Tibial nerve (tissue), 4 donors: ENCODE data around the gene NBPF4. TPM values are rescaled to one million over a fixed set of nuclear protein-coding genes. Genes with fewer than 3 reads are reported as not detected.
A peak's percentile ranks its signal among the peaks of the same experiment; 100 is the strongest.
"Not testable (repeated sequence)": the region's sequence is repeated elsewhere in the genome, so short reads cannot be mapped to it uniquely, and the experiment has no call there.

Experiments
- DNase-seq, 2 donors: peaks; one replicate each; pipeline ENCODE4 v3.0.0-alpha.2; 2019; ENCODE audit warnings: low spot score in 2 of 2
- H3K27ac ChIP-seq, 4 donors: fragments of 200-600 bp; sonication (generic) in 3 of 4; one replicate each; pipeline ENCODE4 v1.5.1; 2017 to 2019; ENCODE audit warnings: mild to moderate bottlenecking in 1 of 4
- H3K27me3 ChIP-seq, 2 donors: fragments of 200-600 bp; sonication (generic) in 1 of 2; one replicate each; pipeline versions ENCODE4 v1.5.1 to v1.6.0; 2017 to 2019
- H3K36me3 ChIP-seq, 3 donors: fragments of 200-600 bp; sonication (generic); one replicate each; pipeline ENCODE4 v1.5.1; 2018 to 2019
- H3K4me1 ChIP-seq, 4 donors: fragments of 200-600 bp; sonication (generic) in 3 of 4; one replicate each; pipeline ENCODE4 v1.5.1; 2017 to 2019
- H3K4me3 ChIP-seq, 4 donors: fragments of 200-600 bp; sonication (generic) in 3 of 4; one replicate each; pipeline ENCODE4 v1.5.1; 2017 to 2019; ENCODE audit warnings: mild to moderate bottlenecking in 1 of 4, moderate library complexity in 1 of 4
- H3K9me3 ChIP-seq, 4 donors: fragments of 200-600 bp; sonication (generic) in 3 of 4; one replicate each; pipeline ENCODE4 v1.5.1; 2017 to 2019
- EP300 ChIP-seq, 2 donors: sonication (generic); formaldehyde crosslinking; IDR thresholded peaks; one replicate each; pipeline ENCODE4 v1.6.1; 2017; ENCODE audit warnings: antibody characterized with exemption in 2 of 2, mild to moderate bottlenecking in 1 of 2
- POLR2A ChIP-seq, 2 donors: fragments of 450-650 bp; IDR thresholded peaks; one replicate each; pipeline ENCODE4 v1.6.1; 2017; ENCODE audit warnings: antibody characterized with exemption in 2 of 2, mild to moderate bottlenecking in 2 of 2, moderate library complexity in 2 of 2
- WGBS, 2 donors: methylation state at CpG; one replicate each; pipeline ENCODE4 v1.1.5; 2018; 5-methylcytosine and 5-hydroxymethylcytosine counted together
- total RNA-seq, 4 donors: library from RNA; depleted of rRNA; stranded (reverse); fragments of >200 nt; gene quantifications; one replicate each; pipeline ENCODE4 v1.1.0, GENCODE V29; 2016
- TF ChIP-seq, protein P1 (sequence below), 5 experiments: fragments of 200-600 bp in 3 of 5; fragments of 450-650 bp in 2 of 5; sonication (generic) in 3 of 5; IDR thresholded peaks; one replicate each; pipeline ENCODE4 v1.5.1; 2016 to 2019; ENCODE audit warnings: antibody characterized with exemption in 5 of 5, mild to moderate bottlenecking in 3 of 5, moderate library complexity in 2 of 5

NBPF4 gene
- total RNA-seq, 4 donors from 2014 or later = 0.42 TPM; not detected in 3

DNA sequence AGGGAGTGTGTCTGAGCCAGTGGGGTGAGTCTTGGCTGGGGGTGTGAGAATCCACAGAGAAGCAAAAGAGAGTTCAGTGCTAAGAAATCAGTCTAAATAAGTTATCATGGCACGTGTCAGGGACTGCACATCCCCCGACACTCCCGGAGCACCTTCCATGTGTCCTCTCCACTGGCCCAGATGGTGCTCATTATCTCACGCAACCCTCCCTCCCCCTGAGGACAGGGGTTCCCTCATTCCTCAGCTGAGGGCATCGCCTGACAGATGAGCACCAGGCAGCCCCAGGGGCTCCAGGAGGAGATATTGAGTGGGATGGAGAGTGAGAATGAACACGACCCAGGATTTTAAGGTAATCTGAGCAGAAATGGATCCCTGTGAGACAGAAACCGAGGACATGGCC, 16.1 kb downstream of the NBPF4 start:
- not testable (repeated sequence) for H3K9me3 ChIP-seq, H3K36me3 ChIP-seq, H3K27me3 ChIP-seq, H3K27ac ChIP-seq, H3K4me3 ChIP-seq, H3K4me1 ChIP-seq, DNase-seq
- WGBS, 2 donors = no CpG with 5 or more reads among the region's 7 CpGs

DNA sequence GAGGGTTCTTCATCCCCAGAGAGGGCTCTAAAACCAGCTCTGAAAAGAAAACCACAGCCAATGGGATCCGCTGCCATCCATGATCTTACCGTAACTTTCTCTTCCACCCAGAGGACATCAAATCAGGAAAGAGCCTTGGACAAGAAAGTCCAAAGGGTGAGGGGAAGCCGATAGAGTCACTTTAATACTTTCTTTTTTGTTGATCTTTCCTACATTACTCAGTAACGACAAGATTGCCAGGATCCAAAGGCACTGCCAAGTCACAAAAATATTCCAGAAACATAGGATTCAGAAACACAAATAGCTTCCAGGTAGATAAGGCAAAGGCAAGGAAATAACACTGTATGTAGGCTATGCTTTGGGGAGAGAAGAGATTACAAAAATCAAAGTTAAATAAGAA, 17.0 kb downstream of the NBPF4 start:
- 71% methylated on average over 1 of the region's 4 CpGs; no CpG with 5 or more reads in 1 of the 2 donors for WGBS, 2 donors
- not testable (repeated sequence) for DNase-seq, H3K9me3 ChIP-seq, H3K36me3 ChIP-seq, H3K4me3 ChIP-seq, H3K4me1 ChIP-seq, H3K27me3 ChIP-seq, H3K27ac ChIP-seq

DNA sequence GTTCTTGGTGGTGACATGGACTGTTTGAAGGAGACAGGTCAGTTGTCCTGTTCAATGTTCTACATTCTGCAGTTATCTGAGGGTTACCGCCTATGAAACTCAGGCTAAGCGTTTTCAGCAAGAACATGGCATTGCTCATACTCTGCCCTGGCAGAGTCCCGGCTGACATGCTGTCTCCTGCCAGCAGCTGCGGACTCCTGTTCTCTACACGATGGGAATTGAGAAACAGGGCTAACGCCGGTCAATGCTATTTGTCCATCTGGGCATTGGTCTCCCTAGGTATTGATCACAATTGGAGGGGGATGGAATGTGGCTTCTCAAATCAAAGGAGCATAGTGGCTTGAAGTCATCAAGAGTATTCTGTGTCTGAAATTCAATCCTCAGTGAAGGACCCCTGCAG, 20.6 kb downstream of the NBPF4 start:
- not testable (repeated sequence) for H3K4me3 ChIP-seq, H3K27ac ChIP-seq
- 84 to 96% methylated on average over 7 of the region's 7 CpGs for WGBS, 2 donors

DNA sequence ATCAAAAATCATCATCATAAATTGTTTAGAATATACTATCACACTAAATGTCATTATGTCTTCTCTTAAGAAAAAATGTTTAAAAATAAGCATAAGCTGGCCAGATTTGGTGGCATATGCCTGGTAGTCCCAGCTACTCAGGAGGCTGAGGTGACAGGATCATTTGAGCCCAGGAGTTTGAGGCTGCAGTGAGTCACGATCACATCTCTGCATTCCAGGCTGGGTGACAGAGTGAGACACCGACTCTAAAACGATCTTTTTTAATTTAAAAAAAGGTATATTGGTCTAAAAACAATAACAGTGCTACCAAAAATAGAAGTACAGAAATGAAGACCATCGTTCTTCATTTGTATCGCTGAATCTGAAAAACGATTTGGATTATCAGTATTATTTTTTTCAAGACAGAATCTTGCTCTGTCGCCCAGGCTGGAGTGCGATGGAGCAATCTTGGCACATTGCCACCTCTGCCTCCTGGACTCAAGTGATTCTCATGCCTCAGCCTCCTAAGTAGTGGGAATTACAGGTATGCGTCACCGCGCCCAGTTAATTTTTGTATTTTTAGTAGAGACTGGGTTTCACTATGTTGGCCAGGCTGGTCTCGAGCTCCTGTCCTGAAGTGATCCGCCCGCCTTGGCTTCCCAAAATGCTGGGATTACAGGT, 26.2 kb downstream of the NBPF4 start:
- H3K27ac ChIP-seq, H3K9me3 ChIP-seq, H3K4me1 ChIP-seq, H3K4me3 ChIP-seq, H3K36me3 ChIP-seq, H3K27me3 ChIP-seq, DNase-seq: not testable (repeated sequence)
- 91 to 94% methylated on average over 14 of the region's 14 CpGs for WGBS, 2 donors

More for the DNA sequence above, 20.6 kb downstream of the NBPF4 start:
- H3K4me1 ChIP-seq, H3K9me3 ChIP-seq, H3K27me3 ChIP-seq, H3K36me3 ChIP-seq, DNase-seq: not testable (repeated sequence)

DNA sequence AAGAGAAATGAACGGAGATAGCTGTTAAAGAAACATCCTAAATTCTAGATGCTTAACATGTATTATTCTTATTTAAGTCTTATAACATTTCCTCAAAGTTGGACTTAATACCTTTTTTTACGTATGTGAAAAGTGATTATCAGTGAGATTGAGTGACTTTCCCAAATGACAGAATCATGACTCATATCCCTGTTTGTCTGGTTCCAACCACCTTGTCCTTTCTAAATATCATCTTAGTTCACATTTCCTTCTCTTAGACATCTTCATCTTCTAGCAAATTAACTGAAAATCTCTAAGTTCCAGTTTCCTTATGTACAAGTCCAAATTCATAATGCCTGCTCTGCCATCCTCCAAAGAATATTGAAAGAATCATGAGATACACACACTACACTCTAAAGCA, 26.9 kb downstream of the NBPF4 start:
- not testable (repeated sequence) for H3K9me3 ChIP-seq, H3K36me3 ChIP-seq, DNase-seq, H3K27ac ChIP-seq, H3K27me3 ChIP-seq, H3K4me3 ChIP-seq, H3K4me1 ChIP-seq
- 68 to 77% methylated on average over 2 of the region's 2 CpGs for WGBS, 2 donors

DNA sequence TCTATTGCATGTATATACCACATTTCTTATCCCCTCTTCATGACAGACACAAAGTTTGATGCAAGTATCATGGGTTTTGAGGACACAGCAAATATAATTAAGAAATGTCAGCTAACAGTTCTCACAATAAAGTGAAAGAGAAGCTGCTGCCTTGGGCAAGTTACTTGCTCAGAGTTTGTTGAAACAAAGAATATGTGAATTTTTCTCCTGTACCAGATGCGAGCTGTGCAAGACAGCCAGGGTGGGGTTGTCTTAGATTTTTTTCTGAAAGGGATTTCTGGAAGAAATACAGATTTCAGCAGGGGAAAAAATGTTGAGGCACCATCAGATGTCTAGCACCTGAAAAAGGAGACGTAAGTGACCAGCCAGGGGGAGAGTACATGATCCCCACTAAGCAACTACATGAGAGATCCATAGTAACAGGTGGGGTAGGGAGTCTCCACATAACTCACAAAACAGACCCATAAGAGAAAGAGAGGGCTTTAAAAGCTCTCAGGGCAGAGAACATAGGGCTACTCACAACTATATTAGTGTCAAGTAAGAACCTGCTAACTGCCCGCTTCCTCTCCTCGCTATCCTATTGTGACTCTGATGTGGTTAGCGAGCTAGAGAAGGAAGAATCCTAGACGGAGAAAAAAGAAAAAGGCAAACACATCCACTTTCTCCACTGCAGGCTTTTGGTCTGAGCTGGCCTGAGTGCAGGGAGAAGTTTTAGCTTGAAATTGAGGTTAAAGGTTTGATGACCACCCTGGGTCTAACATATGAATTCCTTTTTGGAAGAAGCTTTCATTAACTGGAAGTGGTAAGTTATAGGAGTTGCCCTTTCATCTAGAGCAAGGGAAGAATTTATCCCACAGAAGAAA, 27.6 kb downstream of the NBPF4 start:
- WGBS, 2 donors = 75 to 85% methylated on average over 6 of the region's 6 CpGs
- not testable (repeated sequence) for H3K4me3 ChIP-seq, H3K4me1 ChIP-seq, H3K27me3 ChIP-seq, H3K36me3 ChIP-seq, H3K9me3 ChIP-seq, DNase-seq, H3K27ac ChIP-seq

DNA sequence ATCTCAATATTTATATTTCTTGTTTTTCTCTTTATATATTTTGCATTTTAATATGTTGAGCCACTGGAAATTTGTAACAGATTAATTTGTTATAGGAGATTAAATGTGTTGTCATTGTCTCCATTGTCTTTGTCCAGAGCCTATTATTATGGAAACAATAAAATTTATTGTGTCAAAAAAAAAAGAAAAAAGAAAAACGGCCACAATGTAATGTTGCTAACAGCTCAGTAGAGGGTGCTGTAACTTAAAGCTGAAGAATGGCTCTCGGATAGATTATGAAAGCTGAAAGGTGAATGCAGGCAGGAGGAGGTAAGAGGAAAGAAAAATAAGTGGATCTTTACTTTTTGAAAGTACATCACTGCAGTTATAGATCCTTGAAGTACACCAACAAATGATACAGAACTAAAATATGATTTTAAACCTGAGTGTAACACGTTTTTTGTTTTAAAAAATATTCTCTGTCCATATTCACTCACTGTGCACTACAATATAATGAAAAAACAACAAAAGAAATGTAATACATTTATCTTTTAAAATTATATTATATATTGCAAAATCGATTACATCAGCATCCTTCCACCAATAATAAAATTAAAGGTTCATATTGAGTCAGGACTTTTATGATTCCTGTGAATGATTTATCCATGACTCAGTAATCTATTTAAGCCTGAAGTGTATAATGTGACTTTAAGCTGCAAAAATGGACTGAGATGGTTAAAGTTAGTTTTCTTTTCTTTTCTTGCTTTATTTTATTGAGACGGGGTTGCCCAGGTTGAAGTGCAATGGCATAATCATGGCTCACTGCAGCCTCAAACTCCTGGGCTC, 29.0 kb downstream of the NBPF4 start:
- H3K4me1 ChIP-seq, H3K4me3 ChIP-seq, H3K9me3 ChIP-seq, H3K27ac ChIP-seq, H3K36me3 ChIP-seq, H3K27me3 ChIP-seq, DNase-seq: not testable (repeated sequence)
- TF ChIP-seq, protein P1, sequence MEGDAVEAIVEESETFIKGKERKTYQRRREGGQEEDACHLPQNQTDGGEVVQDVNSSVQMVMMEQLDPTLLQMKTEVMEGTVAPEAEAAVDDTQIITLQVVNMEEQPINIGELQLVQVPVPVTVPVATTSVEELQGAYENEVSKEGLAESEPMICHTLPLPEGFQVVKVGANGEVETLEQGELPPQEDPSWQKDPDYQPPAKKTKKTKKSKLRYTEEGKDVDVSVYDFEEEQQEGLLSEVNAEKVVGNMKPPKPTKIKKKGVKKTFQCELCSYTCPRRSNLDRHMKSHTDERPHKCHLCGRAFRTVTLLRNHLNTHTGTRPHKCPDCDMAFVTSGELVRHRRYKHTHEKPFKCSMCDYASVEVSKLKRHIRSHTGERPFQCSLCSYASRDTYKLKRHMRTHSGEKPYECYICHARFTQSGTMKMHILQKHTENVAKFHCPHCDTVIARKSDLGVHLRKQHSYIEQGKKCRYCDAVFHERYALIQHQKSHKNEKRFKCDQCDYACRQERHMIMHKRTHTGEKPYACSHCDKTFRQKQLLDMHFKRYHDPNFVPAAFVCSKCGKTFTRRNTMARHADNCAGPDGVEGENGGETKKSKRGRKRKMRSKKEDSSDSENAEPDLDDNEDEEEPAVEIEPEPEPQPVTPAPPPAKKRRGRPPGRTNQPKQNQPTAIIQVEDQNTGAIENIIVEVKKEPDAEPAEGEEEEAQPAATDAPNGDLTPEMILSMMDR (IDR thresholded peaks at IDR 0.05) = peak in 3 of 5 experiments; percentile 45 to 74 (median 62)
- 31 to 32% methylated on average over 5 of the region's 5 CpGs for WGBS, 2 donors

DNA sequence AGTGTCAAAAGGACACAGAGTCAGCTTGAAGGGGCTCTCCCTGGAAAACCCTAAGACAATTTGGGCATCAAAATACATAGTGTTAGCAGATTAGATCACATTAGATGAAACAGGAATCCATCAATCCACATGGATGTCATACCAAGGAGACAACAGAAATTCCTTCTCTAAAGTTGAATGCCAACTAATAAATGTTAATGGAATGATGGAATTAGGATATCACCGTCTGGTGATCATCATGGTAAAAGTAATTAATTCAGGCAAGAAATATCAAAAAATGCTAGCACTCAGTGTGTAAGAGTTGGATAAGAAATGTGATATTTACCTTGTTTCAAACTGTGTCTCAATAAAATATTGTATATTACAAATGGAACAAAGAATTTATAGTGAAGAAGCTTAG, 32.9 kb downstream of the NBPF4 start:
- Histone ChIP-seq H3K9me3 (no peaks in the 10 kb centered on the region), H3K27me3 (peaks cover 0 to 13% of the 10 kb centered on the region in 2 donors), H3K27ac (no peak overlapping the region), H3K4me1 (no peaks in the 10 kb centered on the region), H3K36me3 (no peaks in the 10 kb centered on the region), H3K4me3 (no peak overlapping the region)
- no peak for DNase-seq
- WGBS, 2 donors = 85 to 92% methylated on average over 1 of the region's 1 CpG
- TF ChIP-seq, protein P1 (IDR thresholded peaks at IDR 0.05) = no peak
- TF ChIP-seq POLR2A (IDR thresholded peaks at IDR 0.05) (no peak), EP300 (IDR thresholded peaks at IDR 0.05) (no peak)
